ENCODE results near the gene KIF1C.

Gene KIF1C

DNA sequence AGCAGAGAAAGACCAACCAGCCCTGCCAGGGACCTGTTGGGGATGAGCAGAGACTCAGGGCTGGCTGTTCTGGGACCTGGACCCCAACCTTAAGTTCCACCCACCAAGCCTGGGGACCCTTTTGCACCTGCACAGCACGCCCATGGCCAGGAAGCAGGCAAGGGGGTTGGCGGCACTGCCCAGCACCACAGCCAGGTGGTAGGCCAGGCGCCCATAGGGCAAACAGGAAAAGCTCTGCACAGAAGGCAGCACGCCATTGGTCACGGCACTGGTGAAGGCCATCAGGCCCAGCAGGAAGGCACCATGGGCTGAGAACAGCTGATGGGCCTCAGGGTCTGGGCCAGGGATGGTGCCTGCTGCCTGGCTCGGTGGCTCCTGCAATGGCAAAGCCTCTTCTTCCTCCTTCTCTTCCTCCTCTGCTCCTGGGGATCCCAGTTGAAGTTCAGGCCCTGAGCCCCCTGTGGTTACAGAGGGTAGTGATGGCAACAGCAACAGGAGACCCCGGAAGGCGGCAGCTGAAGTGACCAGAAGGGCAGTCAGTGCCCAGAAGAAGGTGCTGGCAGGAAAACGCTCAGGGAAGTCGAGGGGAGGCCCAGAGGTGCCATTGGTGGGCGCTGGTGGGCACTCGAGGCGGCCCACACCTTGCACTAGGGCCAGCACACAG is 35.7 kb downstream of the KIF1C start:
- no peak for DNase-seq (ENCODE audit: low spot score in 2 of 2)
- no peaks in the 10 kb centered on the region for H3K9me3 Mint-ChIP-seq
- no peaks in the 10 kb centered on the region for H3K36me3 Mint-ChIP-seq
- ATAC-seq (ENCODE audit: low read depth): no peak
- no peak overlapping the region for H3K27ac Mint-ChIP-seq
- H3K4me3 Mint-ChIP-seq: no peak overlapping the region
- no peaks in the 10 kb centered on the region for H3K27me3 Mint-ChIP-seq
- peaks cover 4% of the 10 kb centered on the region for H3K4me1 Mint-ChIP-seq

DNA sequence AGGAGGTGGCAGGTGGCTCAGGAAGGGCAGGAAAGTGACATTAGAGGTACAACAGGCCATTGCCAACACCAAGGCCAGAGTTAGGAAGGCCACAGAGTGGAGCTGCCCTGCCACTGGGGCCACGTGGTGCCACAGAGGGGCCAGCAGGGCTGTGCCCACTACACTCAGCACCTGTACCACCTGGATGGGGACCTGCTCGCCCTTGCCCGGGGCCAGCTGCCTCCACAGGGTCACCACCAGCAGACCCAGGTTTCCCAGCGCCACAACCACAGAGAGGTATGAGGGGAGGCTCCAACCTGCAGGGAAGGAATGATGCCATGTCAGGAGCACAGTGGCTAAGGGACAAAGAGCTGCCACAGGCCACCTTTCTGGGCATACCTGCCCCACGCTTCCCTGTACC is 36.3 kb downstream of the KIF1C start:
- Mint-ChIP-seq H3K36me3 (no peaks in the 10 kb centered on the region), H3K27ac (no peak overlapping the region), H3K9me3 (no peaks in the 10 kb centered on the region), H3K27me3 (no peaks in the 10 kb centered on the region), H3K4me3 (no peak overlapping the region), H3K4me1 (peaks cover 4% of the 10 kb centered on the region)
- ATAC-seq (ENCODE audit: low read depth) (no peak), DNase-seq (ENCODE audit: low spot score in 2 of 2) (no peak)

- ATAC-seq (ENCODE audit: low read depth) (no peak), DNase-seq (ENCODE audit: low spot score in 2 of 2) (no peak)
- H3K27me3 Mint-ChIP-seq: no peaks in the 10 kb centered on the region
- H3K27ac Mint-ChIP-seq: no peak overlapping the region
- H3K36me3 Mint-ChIP-seq: no peaks in the 10 kb centered on the region
- H3K4me3 Mint-ChIP-seq: no peak overlapping the region
- peaks cover 4% of the 10 kb centered on the region for H3K4me1 Mint-ChIP-seq
- no peaks in the 10 kb centered on the region for H3K9me3 Mint-ChIP-seq
Measured at GRCh38 chr17:5034651-5035050, 36.9 kb downstream of the KIF1C start.

DNA sequence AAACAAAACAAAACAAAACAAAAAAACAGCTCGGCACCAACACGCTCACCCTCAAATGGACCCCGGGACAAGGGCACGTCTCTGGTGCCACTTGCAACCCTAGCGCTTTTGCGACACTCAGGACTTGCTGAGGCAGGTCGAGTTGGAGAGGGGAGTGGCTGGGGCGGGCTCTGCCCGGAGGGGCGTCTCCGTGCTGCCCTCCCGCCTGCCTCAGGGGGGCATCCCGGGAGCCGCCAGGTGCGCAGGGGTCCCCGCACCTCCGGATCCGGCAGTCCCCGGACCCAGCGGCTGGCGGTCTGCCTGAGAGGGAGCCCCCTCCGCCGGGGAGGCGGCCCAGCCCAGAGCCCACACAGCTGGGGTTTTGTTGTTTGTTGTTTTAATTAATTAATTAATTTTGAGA is 37.6 kb downstream of the KIF1C start, which contains the start of gene SLC52A1:
Gene SLC52A1 (minus strand): TSS at position 112 of the 400 bp plus-strand sequence. CDS start 820 bp downstream, outside the sequence.
- Mint-ChIP-seq H3K36me3 (no peaks in the 10 kb centered on the region), H3K9me3 (no peaks in the 10 kb centered on the region), H3K27ac (no peak within 1 kb of the TSS), H3K4me3 (no peak within 1 kb of the TSS), H3K27me3 (no peaks in the 10 kb centered on the region), H3K4me1 (peaks cover 4% of the 10 kb centered on the region)
- ATAC-seq (ENCODE audit: low read depth) (no peak), DNase-seq (ENCODE audit: low spot score in 2 of 2) (no peak)

DNA sequence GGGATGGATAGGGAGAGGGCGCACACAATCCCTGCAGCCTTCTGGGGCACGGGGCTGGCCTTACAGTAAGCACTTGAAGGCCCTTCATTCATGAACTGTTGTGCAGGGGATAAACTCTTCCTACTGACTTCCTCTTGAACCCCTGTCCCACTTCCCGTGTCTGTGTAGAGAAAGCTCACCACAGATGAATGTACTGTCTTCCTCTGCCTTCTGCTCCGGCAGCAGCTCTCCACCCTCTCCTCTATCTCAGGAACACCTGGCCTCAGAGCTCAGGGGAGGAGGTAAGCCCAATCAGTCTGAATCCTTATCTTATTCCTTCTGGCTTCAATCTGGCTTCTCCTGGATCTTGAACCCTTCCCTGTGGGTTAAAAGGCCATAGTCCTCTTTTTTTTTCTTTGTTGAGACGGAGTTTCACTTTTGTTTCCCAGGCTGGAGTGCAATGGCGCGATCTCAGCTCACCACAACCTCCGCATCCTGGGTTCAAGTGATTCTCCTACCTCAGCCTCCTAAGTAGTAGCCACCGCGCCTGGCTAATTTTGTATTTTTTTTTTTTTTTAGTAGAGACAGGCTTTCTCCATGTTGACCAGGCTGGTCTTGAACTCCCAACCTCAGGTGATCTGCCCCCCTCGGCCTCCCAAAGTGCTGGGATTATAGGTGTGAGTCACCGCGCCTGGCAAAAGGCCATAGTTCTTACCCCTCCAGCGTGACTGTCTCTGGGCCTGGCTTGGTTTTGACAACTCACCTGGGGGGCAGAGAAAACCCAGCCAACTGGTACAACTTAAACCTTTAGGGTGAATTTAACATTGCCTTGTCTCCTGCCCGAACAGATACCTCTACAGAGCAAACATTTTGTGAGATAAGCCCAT is 44.6 kb downstream of the KIF1C start:
- DNase-seq (ENCODE audit: low spot score in 2 of 2): no peak
- H3K27ac Mint-ChIP-seq: no peak overlapping the region
- ATAC-seq (ENCODE audit: low read depth): no peak

DNA sequence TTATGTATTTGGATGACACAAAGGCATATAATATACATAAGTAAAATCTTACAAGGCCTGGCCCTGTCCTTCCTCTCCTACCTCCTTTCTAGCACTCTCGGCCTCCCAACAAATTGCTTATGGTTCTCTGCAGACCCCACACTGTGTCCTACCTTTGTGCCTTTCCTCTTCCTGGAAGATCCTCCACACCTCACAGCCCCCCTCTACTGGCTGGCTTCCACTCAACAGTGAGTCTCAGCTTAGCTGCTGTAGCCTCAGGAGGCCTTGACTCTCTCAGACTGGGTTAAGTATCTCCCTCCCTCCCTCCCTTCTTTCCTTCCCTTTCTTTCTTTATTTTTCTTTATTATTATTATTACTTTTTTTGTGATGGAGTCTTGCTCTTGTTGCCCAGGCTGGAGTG is 45.8 kb downstream of the KIF1C start:
- no peak for DNase-seq (ENCODE audit: low spot score in 2 of 2)
- H3K4me1 Mint-ChIP-seq: peaks cover 11% of the 10 kb centered on the region
- H3K27ac Mint-ChIP-seq: no peak overlapping the region
- H3K27me3 Mint-ChIP-seq: no peaks in the 10 kb centered on the region
- H3K9me3 Mint-ChIP-seq: no peaks in the 10 kb centered on the region
- no peak overlapping the region for H3K4me3 Mint-ChIP-seq
- no peak for ATAC-seq (ENCODE audit: low read depth)
- H3K36me3 Mint-ChIP-seq: no peaks in the 10 kb centered on the region

More for the DNA sequence above, 44.6 kb downstream of the KIF1C start:
- Mint-ChIP-seq H3K36me3 (no peaks in the 10 kb centered on the region), H3K27me3 (no peaks in the 10 kb centered on the region), H3K4me1 (peaks cover 5% of the 10 kb centered on the region), H3K9me3 (no peaks in the 10 kb centered on the region), H3K4me3 (no peak overlapping the region)

- DNase-seq (ENCODE audit: low spot score in 2 of 2) (no peak), ATAC-seq (ENCODE audit: low read depth) (no peak)
- no peak overlapping the region for H3K4me3 Mint-ChIP-seq
- H3K27me3 Mint-ChIP-seq: no peaks in the 10 kb centered on the region
- peaks cover 15% of the 10 kb centered on the region for H3K4me1 Mint-ChIP-seq
- no peaks in the 10 kb centered on the region for H3K36me3 Mint-ChIP-seq
- no peaks in the 10 kb centered on the region for H3K9me3 Mint-ChIP-seq
- H3K27ac Mint-ChIP-seq: no peak overlapping the region
Measured at GRCh38 chr17:5044630-5045029, 46.9 kb downstream of the KIF1C start.

- DNase-seq (ENCODE audit: low spot score in 2 of 2): no peak
- Mint-ChIP-seq H3K9me3 (no peaks in the 10 kb centered on the region), H3K27me3 (no peaks in the 10 kb centered on the region), H3K4me3 (no peak overlapping the region), H3K36me3 (no peaks in the 10 kb centered on the region), H3K4me1 (peaks cover 20% of the 10 kb centered on the region), H3K27ac (no peak overlapping the region)
- no peak for ATAC-seq (ENCODE audit: low read depth)
Measured at GRCh38 chr17:5045496-5045895, 47.7 kb downstream of the KIF1C start.

GRCh38 chr17:5047446-5047845 is 49.7 kb downstream of the KIF1C start:
- no peaks in the 10 kb centered on the region for H3K9me3 Mint-ChIP-seq
- H3K27me3 Mint-ChIP-seq: no peaks in the 10 kb centered on the region
- H3K4me1 Mint-ChIP-seq: peaks cover 22% of the 10 kb centered on the region
- DNase-seq (ENCODE audit: low spot score in 2 of 2) (no peak), ATAC-seq (ENCODE audit: low read depth) (no peak)
- no peaks in the 10 kb centered on the region for H3K36me3 Mint-ChIP-seq
- no peak overlapping the region for H3K4me3 Mint-ChIP-seq
- peak overlapping the region; percentile 70 for H3K27ac Mint-ChIP-seq

DNA sequence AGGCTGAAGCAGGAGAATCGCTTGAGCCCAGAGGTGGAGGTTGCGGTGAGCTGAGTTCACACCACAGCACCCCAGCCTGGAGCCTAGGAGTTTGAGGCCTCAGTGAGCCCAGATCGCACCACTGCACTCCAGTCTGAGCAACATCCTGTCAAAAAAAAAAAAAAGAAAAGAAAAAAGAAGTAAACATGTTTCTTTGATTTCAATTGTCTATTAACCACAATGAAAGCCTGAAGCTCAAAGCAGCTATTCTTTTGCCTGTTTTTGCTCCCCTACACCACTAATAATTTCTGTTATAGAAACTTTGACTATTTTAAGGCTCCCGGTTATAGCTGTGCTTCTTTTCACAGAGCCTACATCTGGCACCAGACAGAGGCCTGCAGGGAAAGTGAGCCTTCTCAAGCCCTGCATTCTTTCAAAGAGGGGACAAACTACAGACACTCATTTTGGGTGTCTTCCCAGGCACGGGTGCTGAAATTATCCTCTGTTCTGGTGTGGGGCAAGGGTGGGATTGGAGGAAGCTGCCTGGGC is 51.6 kb downstream of the KIF1C start:
- H3K36me3 Mint-ChIP-seq: no peaks in the 10 kb centered on the region
- peak; percentile 96 for ATAC-seq (ENCODE audit: low read depth)
- no peaks in the 10 kb centered on the region for H3K9me3 Mint-ChIP-seq
- H3K4me3 Mint-ChIP-seq: peak overlapping the region; percentile 27
- no peaks in the 10 kb centered on the region for H3K27me3 Mint-ChIP-seq
- H3K4me1 Mint-ChIP-seq: peaks cover 25% of the 10 kb centered on the region
- peak in 1 of 2 donors; percentile 32 for DNase-seq (ENCODE audit: low spot score in 2 of 2)
- H3K27ac Mint-ChIP-seq: peak overlapping the region; percentile 89

DNA sequence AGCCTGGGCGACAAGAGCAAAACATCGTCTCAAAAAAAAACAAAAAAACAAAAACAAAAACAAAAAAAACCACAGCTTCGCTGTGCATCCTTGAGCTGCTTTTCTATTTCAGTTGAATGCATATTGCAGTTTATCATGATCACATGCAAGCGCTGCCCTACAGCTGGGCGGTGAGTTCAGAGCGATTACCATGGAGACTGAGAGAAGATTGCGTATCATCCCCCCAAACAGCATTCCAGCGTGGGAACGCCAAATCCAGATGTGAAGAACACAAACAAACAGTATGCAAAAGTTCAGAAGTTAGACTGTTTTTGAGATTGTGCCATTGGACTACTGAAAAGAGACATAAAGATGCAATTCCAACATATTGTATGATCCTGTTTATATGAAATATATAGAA is 52.5 kb downstream of the KIF1C start:
- Mint-ChIP-seq H3K4me3 (no peak overlapping the region), H3K9me3 (no peaks in the 10 kb centered on the region), H3K27ac (peak overlapping the region; percentile 89), H3K4me1 (peaks cover 25% of the 10 kb centered on the region), H3K27me3 (no peaks in the 10 kb centered on the region), H3K36me3 (no peaks in the 10 kb centered on the region)
- ATAC-seq (ENCODE audit: low read depth) (no peak), DNase-seq (ENCODE audit: low spot score in 2 of 2) (no peak)

DNA sequence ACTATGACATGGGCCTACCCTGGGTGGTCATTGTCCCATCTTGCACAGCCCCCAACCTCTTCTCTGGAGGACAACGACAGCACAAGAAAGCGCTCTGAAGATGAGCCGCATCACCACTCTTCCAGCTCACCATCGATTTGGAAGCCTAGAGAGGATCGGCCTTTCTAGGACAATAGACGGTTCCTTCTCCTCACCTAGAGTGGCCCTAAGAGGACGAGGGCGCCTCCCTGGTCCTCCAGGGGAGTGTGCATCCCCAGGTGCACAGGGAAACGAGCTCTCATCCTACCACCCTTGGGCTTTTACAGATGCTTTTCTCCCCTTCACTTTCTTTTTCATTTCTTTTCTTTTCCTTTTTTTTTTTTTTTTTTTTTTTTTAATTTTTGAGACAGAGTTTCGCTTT is 57.8 kb downstream of the KIF1C start:
- no peak for ATAC-seq (ENCODE audit: low read depth)
- H3K9me3 Mint-ChIP-seq: no peaks in the 10 kb centered on the region
- H3K4me3 Mint-ChIP-seq: no peak overlapping the region
- H3K4me1 Mint-ChIP-seq: peaks cover 10% of the 10 kb centered on the region
- H3K36me3 Mint-ChIP-seq: no peaks in the 10 kb centered on the region
- peaks cover 4% of the 10 kb centered on the region for H3K27me3 Mint-ChIP-seq
- DNase-seq (ENCODE audit: low spot score in 2 of 2): no peak
- no peak overlapping the region for H3K27ac Mint-ChIP-seq

- ATAC-seq (ENCODE audit: low read depth) (no peak), DNase-seq (ENCODE audit: low spot score in 2 of 2) (no peak)
- H3K27ac Mint-ChIP-seq: no peak overlapping the region
- H3K4me3 Mint-ChIP-seq: no peak overlapping the region
- no peaks in the 10 kb centered on the region for H3K4me1 Mint-ChIP-seq
- H3K9me3 Mint-ChIP-seq: no peaks in the 10 kb centered on the region
- H3K36me3 Mint-ChIP-seq: no peaks in the 10 kb centered on the region
- peaks cover 5% of the 10 kb centered on the region for H3K27me3 Mint-ChIP-seq
Measured at GRCh38 chr17:5065227-5065744, 67.5 kb downstream of the KIF1C start.

- ATAC-seq (ENCODE audit: low read depth): no peak
Measured at GRCh38 chr17:5068236-5068635, 70.5 kb downstream of the KIF1C start.

More at GRCh38 chr17:5068236-5068635, 70.5 kb downstream of the KIF1C start:
- no peak overlapping the region for H3K27ac Mint-ChIP-seq
- H3K9me3 Mint-ChIP-seq: no peaks in the 10 kb centered on the region
- no peaks in the 10 kb centered on the region for H3K4me1 Mint-ChIP-seq
- no peaks in the 10 kb centered on the region for H3K36me3 Mint-ChIP-seq
- DNase-seq (ENCODE audit: low spot score in 2 of 2): no peak
- peaks cover 4% of the 10 kb centered on the region for H3K27me3 Mint-ChIP-seq
- H3K4me3 Mint-ChIP-seq: no peak overlapping the region

All from memory B cell (primary cell).